GM21390 (cell line): ENCODE measurements around the gene GRHL1.
"Not testable (repeated sequence)": the region's sequence is repeated elsewhere in the genome, so short reads cannot be mapped to it uniquely, and the experiment has no call there.

ENCODE experiments used
- ATAC-seq: cut with Tn5 transposase; IDR thresholded peaks from one replicate; pipeline ENCODE4 v1.9.1; 2021; ENCODE audit not compliant: unreplicated experiment

Gene GRHL1

DNA sequence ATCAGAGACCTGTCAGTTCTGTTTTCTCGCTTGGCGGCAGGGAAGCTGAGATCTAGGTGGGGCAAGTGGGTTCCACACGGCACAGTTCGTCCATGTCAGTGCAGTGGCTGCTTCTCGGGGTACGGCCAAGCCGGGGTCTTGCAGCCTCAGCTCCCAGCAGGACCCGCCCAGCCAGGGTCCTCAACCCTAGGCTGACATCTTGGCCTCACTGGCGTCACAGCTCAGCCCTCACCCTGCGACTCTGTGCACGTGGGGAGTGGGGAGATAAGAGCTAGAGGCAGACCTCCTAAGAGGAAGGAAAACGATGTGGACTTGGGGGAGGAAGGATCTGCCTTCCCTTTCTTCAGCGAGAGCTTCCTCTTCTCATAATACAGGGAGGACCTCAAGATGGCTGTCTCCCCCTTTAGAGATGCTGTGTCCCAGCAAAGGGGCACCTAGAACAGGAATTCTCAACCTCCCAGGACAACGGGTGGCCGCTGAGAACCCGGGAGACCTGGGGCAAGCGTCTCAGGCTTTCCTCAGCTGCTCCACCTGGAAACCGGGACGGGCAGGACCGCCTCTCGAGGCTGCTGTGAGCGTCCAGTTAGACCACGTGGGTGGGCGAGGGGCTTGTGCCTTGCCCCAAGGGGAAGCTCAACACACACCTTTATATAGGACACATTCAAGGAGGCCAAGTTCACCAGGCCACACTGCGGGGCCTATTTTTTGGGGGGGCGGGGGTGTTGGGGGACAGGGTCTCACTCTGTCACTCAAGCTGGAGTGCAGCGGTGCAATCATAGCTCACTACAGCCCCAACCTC, 68.3 kb downstream of the GRHL1 start:
- ATAC-seq: no peak

DNA sequence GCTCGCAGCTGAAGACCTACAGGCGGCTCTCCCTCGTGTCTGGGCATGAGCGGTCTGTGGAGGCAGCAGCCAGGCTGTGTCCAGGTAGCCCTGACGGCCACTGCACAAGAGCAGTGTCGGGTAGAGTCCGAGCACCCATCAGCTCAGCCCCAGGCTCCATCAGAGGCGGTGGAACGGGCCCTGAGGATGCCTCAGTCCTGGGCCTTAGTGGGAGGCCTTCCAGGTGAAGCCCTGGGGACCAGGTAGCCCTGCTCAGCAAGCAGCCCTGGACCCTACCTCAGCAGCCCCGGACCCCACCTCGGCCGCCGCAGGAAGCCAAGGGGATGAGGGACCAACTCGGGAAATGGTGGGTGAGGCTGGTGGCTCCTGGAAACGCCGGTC, 70.5 kb downstream of the GRHL1 start:
- ATAC-seq: no peak

- no peak for ATAC-seq
Observed at GRCh38 chr2:10022445-10022844, 71.0 kb downstream of the GRHL1 start.

GRCh38 chr2:10022966-10023662, 71.6 kb downstream of the GRHL1 start:
- no peak for ATAC-seq

GRCh38 chr2:10026940-10027569, 75.6 kb downstream of the GRHL1 start:
- ATAC-seq: no peak

DNA sequence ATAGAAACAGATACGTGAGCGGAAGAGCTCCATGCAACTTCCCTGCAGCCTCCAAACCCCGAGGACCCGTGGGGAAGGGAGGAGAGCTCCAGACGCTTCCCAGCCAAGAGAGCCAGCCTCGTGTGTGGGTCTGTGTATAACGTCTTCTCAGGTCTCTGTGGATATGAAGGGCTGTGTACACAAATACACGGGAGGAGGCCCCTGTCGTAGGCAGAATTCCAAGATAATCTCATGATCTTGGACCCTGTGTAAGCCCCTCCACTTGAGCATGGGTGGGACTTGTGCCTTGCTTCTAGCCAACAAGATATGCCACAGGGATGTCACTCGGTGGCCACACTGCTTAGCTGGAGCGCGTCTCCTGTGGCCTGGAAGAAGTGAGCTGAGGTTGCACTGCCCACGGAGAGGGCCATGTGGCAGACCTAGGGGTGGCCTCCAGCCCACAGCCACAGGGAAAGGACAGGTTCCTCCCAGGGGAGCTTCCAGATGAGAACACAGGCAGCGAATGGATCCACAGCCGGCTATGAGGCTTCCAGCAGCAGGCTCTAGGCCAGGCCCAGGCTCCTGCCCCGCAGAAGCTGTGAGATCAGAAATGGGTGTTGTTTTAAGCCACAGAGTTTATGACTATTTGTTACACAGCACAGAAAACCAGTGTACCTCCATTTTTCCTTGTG, 76.3 kb downstream of the GRHL1 start:
- no peak for ATAC-seq

- no peak for ATAC-seq
Observed at GRCh38 chr2:10028407-10028987, 77.0 kb downstream of the GRHL1 start.

GRCh38 chr2:10028988-10029874, 77.7 kb downstream of the GRHL1 start:
- no peak for ATAC-seq

GRCh38 chr2:10029875-10030223, 78.4 kb downstream of the GRHL1 start:
- ATAC-seq: no peak

DNA sequence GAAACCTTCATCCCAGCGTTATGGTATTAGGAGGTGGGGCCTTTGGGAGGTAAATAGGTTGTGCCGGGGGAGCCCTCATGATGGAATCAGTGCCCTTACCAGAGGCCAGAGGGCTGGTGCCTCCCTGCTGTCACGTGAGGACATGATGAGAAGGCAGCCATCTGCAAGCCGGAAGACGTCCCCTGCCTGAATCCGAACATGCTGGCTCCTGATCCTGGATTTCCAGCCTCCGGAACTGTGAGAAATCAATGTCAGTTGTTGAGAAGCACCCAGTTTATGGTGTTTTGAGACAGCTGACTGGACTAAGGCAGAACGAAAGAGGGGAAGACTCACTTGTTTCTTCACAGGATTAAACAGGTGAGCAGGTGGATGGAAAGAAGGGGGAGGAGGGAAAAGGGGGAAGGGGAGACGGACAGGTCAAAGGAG, 78.8 kb downstream of the GRHL1 start:
- ATAC-seq: no peak

GRCh38 chr2:10030798-10031197, 79.3 kb downstream of the GRHL1 start:
- ATAC-seq: not testable (repeated sequence)

- ATAC-seq: no peak
Observed at GRCh38 chr2:10031886-10032745, 80.6 kb downstream of the GRHL1 start.

DNA sequence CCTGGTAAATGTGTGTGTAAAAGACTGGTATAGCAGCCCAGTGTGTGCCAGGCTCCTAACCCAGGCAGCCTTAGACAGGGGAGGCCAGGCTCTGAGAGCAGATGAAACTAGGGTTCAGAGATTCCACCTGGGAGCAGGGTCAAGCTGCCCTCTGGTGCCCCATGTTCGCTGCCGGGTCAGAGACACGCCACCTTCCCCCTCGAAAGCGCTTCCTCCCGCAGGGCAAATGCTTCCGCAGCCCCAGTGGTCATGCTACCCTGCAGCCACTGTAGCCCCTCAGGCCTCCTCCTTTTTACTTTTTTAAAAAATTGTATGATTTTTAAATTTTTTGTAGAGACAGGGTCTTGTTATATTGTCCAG, 81.2 kb downstream of the GRHL1 start:
- no peak for ATAC-seq

- ATAC-seq: no peak
Observed at GRCh38 chr2:10033251-10034006, 81.9 kb downstream of the GRHL1 start.

- ATAC-seq: no peak
Observed at GRCh38 chr2:10034333-10035052, 83.0 kb downstream of the GRHL1 start.

GRCh38 chr2:10035053-10035422, 83.5 kb downstream of the GRHL1 start:
- ATAC-seq: no peak

- ATAC-seq: no peak
Observed at GRCh38 chr2:10035633-10036032, 84.1 kb downstream of the GRHL1 start.
